ENCODE data around the gene RAD17.

GRCh38 chr5:69364414-69364813 is 5.2 kb upstream of the RAD17 start:
- peak; percentile 18 for TF ChIP-seq CTCF (IDR thresholded peaks at IDR 0.05; ENCODE audit: insufficient read depth, low read length, poor library complexity, severe bottlenecking)
- no peak for TF ChIP-seq EZH2phosphoT487 (conservative IDR thresholded peaks at IDR 0.05; ENCODE audit: low read length)

Data from SU-DHL-6 (cell line).